Thyroid gland (tissue), 4 donors: ENCODE data around the gene SNX27. TPM values are rescaled to one million over a fixed set of nuclear protein-coding genes. Genes with fewer than 3 reads are reported as not detected.
"Not testable (repeated sequence)": the region's sequence is repeated elsewhere in the genome, so short reads cannot be mapped to it uniquely, and the experiment has no call there.

Experiments used
- DNase-seq, 2 donors: peaks; one replicate each; pipeline ENCODE4 v3.0.0-alpha.2; 2019
- H3K27ac ChIP-seq, 3 donors: fragments of 200-600 bp; sonication (generic); 1 replicate in 2 of 3; 2 replicates in 1 of 3; pipeline ENCODE4 v1.5.1; 2016 to 2019; ENCODE audit warnings: mild to moderate bottlenecking in 1 of 3, moderate library complexity in 1 of 3
- H3K27me3 ChIP-seq: fragments of 200-600 bp; sonication (generic); one replicate; pipeline ENCODE4 v1.5.1; 2019
- H3K36me3 ChIP-seq, 2 donors: fragments of 200-600 bp; sonication (generic); one replicate each; pipeline ENCODE4 v1.5.1; 2016 to 2019
- H3K4me1 ChIP-seq, 2 donors: fragments of 200-600 bp; sonication (generic); one replicate each; pipeline ENCODE4 v1.5.1; 2017 to 2019
- H3K4me3 ChIP-seq, 3 donors: fragments of 200-600 bp; sonication (generic); replicated peaks in 1 of 3; 1 replicate in 2 of 3; 2 replicates in 1 of 3; pipeline ENCODE4 v1.5.1; 2016; ENCODE audit warnings: mild to moderate bottlenecking in 1 of 3
- H3K9me3 ChIP-seq: fragments of 200-600 bp; sonication (generic); one replicate; pipeline ENCODE4 v1.5.1; 2017
- POLR2A ChIP-seq, 2 donors: fragments of 450-650 bp; IDR thresholded peaks; one replicate each; pipeline ENCODE4 v1.6.1; 2017; ENCODE audit warnings: antibody characterized with exemption in 2 of 2, mild to moderate bottlenecking in 2 of 2, moderate library complexity in 1 of 2
- WGBS, 2 donors: methylation state at CpG; one replicate each; pipeline ENCODE4 v1.1.5; 2017; 5-methylcytosine and 5-hydroxymethylcytosine counted together
- intact Hi-C: fragments of 100-400 bp; cut with DNase I; formaldehyde crosslinking; loops from one replicate; pipeline ENCODE4 v1.15.1; 2023
- total RNA-seq, 4 donors: library from RNA; depleted of rRNA; stranded (reverse); fragments of >200 nt; gene quantifications; one replicate each; pipeline ENCODE4 v1.2.3, GENCODE V29; 2016
- TF ChIP-seq, protein P1 (sequence below), 6 experiments: fragments of 200-600 bp in 3 of 6; fragments of 450-650 bp in 3 of 6; sonication (generic) in 3 of 6; IDR thresholded peaks; one replicate each; pipeline ENCODE4 v1.5.1; 2016 to 2019; ENCODE audit warnings: antibody characterized with exemption in 6 of 6, mild to moderate bottlenecking in 2 of 6, inconsistent platforms in 1 of 6, moderate library complexity in 1 of 6

The SNX27 gene
- total RNA-seq, 4 donors from 2014 or later = 33.8 to 43.4 (median 37.9) TPM

DNA sequence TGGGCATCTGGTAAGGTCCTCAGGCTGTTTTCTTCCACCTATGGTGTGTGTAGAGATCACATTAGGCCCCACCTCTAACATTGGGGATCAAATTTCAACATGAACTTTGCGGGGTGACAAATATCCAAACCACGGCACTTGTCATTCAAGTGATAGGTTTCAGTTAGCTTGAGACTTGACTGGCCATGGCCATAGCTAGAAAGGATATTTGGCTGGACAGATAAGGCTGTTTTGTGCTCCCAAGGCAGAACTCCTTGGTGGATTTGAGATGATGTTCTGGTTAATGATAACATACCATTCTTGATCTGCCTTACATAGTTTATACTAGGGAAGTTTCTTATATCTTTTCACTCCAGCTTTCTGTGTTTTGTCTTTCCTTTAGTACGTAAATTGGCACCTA, 56.2 kb downstream of the SNX27 start:
- no peaks in the 10 kb centered on the region for H3K9me3 ChIP-seq
- no peak for DNase-seq
- intact Hi-C loops = no loop called here
- H3K27ac ChIP-seq = no peak overlapping the region
- no peak for TF ChIP-seq POLR2A (IDR thresholded peaks at IDR 0.05)
- TF ChIP-seq, protein P1, sequence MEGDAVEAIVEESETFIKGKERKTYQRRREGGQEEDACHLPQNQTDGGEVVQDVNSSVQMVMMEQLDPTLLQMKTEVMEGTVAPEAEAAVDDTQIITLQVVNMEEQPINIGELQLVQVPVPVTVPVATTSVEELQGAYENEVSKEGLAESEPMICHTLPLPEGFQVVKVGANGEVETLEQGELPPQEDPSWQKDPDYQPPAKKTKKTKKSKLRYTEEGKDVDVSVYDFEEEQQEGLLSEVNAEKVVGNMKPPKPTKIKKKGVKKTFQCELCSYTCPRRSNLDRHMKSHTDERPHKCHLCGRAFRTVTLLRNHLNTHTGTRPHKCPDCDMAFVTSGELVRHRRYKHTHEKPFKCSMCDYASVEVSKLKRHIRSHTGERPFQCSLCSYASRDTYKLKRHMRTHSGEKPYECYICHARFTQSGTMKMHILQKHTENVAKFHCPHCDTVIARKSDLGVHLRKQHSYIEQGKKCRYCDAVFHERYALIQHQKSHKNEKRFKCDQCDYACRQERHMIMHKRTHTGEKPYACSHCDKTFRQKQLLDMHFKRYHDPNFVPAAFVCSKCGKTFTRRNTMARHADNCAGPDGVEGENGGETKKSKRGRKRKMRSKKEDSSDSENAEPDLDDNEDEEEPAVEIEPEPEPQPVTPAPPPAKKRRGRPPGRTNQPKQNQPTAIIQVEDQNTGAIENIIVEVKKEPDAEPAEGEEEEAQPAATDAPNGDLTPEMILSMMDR (IDR thresholded peaks at IDR 0.05) = no peak
- no peaks in the 10 kb centered on the region for H3K4me1 ChIP-seq
- H3K4me3 ChIP-seq = no peak overlapping the region
- no peaks in the 10 kb centered on the region for H3K36me3 ChIP-seq
- no peaks in the 10 kb centered on the region for H3K27me3 ChIP-seq
- 89 to 92% methylated on average over 3 of the region's 3 CpGs for WGBS, 2 donors

DNA sequence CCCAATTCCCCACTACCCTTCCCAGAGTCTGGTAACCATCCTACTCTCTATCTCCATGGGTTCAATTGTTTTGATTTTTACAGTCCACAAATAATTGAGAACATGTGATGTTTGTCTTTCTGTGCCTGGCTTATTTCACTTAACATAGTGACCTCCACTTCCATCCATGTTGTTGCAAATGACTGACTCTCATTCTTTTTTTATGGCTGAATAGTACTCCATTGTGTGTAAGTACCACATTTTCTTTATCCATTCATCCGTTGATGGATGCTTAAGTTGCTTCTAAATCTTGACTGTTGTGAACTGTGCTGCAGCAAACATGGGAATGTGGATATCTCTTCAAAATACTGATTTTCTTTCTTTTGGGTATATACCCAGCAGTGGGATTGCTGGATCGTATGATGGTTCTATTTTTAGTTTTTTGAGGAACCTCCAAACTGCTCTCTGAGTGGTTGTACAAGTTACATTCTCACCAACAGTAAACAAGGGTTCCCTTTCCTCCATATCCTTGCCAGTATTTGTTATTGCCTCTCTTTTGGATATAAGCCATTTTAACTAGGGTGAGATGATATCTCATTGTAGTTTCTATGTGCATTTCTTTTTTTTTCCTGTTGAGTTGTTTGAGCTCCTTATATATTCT, 58.3 kb downstream of the SNX27 start:
- H3K36me3 ChIP-seq = not testable (repeated sequence)

DNA sequence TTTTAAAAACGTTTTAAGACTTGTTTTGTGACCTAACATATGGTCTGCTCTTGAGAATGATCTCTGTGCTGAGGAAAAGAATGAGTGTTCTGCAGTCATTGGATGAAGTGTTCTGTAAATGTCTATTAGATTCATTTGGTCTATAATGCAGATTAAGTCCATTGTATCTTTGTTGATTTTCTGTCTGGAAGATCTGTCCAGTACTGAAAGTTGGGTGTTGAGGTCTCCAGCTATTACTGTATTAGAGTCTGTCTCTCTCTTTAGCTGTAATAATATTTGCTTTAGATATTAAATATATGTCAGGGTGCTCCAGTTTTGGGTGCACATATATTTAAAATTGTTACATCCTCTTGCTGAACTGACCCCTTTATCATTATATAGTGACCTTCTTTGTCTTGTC, 61.6 kb downstream of the SNX27 start:
- WGBS, 2 donors = 85 to 87% methylated on average over 1 of the region's 1 CpG
- TF ChIP-seq, protein P1 (IDR thresholded peaks at IDR 0.05) = no peak
- TF ChIP-seq POLR2A (IDR thresholded peaks at IDR 0.05) = no peak
- no peaks in the 10 kb centered on the region for H3K9me3 ChIP-seq
- no peak for DNase-seq
- H3K4me1 ChIP-seq = no peaks in the 10 kb centered on the region
- H3K27ac ChIP-seq = no peak overlapping the region
- H3K36me3 ChIP-seq = no peaks in the 10 kb centered on the region
- H3K4me3 ChIP-seq = no peak overlapping the region
- H3K27me3 ChIP-seq = no peaks in the 10 kb centered on the region
- intact Hi-C loops = no loop called here

More for the DNA sequence above, 58.3 kb downstream of the SNX27 start:
- H3K9me3 ChIP-seq, H3K27ac ChIP-seq, H3K4me3 ChIP-seq, intact Hi-C loops, H3K4me1 ChIP-seq, H3K27me3 ChIP-seq, DNase-seq: not testable (repeated sequence)
- 91 to 93% methylated on average over 2 of the region's 2 CpGs for WGBS, 2 donors

DNA sequence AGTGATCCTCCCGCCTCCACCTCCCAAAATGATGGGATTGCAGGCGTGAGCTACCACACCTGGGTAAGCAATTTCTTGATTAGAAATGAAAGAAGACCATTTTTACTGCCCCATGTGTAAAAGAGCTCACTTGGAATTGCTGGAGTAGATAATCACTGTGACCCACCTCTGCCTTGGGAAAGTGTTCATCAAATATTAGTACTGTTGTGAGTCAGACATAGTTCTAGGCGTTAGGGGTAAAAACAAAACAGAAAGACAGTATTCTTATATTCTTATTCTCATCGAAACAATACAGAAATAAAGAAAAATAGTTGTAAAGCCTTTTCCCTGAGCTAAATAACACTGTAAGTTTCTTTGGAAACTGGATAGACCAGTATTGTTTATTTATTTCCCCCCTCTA, 68.5 kb downstream of the SNX27 start:
- 72 to 93% methylated on average over 4 of the region's 4 CpGs for WGBS, 2 donors
- TF ChIP-seq, protein P1 (IDR thresholded peaks at IDR 0.05) = no peak
- no peak for TF ChIP-seq POLR2A (IDR thresholded peaks at IDR 0.05)
- Histone ChIP-seq H3K9me3 (no peaks in the 10 kb centered on the region), H3K36me3 (no peaks in the 10 kb centered on the region), H3K27ac (no peak overlapping the region), H3K27me3 (no peaks in the 10 kb centered on the region), H3K4me1 (no peaks in the 10 kb centered on the region), H3K4me3 (no peak overlapping the region)
- intact Hi-C loops = no loop called here
- DNase-seq = no peak

DNA sequence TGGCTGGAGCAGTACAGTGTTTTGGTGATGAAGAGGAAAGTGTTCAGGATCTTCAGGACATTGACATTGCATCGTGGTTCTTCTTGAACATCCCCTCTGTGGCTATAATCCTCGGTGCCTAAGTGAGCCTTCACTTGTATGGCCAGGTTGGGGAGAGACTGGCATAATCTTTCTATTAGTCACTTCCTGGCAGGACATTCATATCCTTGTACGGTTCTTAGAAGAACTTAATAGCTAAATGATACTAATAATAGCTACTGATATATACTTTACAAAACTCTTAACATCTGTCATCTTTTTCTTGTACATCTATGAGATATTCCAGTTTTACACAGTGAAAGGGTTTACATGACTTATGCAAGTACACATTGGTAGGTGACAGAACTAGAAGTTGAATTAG, 69.0 kb downstream of the SNX27 start:
- Histone ChIP-seq H3K4me1 (no peaks in the 10 kb centered on the region), H3K27ac (no peak overlapping the region), H3K27me3 (no peaks in the 10 kb centered on the region), H3K9me3 (no peaks in the 10 kb centered on the region), H3K36me3 (no peaks in the 10 kb centered on the region), H3K4me3 (no peak overlapping the region)
- WGBS, 2 donors = 69 to 75% methylated on average over 3 of the region's 3 CpGs
- intact Hi-C loops = no loop called here
- TF ChIP-seq, protein P1 (IDR thresholded peaks at IDR 0.05) = no peak
- no peak for TF ChIP-seq POLR2A (IDR thresholded peaks at IDR 0.05)
- DNase-seq = no peak
